Kidney tubule cell (primary cell): ENCODE results near the gene MAPK11.

Experiments used
- DNase-seq: peaks from one replicate; pipeline ENCODE4 v3.0.0-alpha.2; 2018; ENCODE audit warnings: low spot score

The MAPK11 gene

DNA sequence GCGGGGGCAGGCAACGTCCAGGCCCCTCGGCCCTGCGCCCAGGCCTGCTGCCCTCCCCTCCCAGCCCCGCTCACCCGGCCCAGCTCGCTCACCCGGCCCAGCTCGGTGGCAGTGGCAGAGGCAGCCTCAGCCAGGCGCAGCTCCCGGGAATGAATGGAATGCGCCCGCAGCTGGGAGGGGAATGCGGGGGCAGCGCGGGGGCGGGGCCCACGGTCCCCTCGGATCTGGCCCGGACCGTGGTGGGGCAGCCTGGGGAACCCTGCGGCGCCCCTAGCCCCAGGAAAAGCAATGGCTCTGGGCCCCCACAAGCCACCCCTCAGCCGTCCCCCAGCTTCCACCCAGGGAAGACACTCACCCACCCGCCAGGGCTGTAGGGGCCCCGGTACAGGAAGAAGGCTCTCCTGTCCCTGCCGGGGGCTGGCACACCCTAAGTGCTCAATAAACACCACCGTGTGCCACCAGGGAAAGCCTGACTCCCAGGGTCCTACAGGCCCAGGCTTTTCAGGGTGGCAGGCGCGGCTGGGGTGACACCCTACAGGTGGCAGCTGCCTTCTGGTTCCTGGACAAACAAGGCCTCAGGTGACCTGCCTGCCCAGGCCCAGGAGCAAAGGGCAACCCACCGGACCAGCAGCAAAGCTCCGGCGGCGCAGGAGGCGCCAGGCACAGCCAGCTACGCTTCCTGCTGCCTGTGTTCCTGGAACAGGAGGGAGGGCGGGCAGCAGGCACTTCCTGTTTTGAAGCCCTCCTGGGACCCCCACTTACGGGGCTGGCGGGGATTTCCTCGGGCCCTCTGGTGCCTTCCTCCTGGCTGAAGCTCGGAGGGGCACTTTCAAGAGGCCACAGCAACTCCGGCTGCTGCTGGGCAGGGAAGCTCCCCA lies 23.5 kb upstream of the MAPK11 start:
- peak; percentile 86 for DNase-seq

DNA sequence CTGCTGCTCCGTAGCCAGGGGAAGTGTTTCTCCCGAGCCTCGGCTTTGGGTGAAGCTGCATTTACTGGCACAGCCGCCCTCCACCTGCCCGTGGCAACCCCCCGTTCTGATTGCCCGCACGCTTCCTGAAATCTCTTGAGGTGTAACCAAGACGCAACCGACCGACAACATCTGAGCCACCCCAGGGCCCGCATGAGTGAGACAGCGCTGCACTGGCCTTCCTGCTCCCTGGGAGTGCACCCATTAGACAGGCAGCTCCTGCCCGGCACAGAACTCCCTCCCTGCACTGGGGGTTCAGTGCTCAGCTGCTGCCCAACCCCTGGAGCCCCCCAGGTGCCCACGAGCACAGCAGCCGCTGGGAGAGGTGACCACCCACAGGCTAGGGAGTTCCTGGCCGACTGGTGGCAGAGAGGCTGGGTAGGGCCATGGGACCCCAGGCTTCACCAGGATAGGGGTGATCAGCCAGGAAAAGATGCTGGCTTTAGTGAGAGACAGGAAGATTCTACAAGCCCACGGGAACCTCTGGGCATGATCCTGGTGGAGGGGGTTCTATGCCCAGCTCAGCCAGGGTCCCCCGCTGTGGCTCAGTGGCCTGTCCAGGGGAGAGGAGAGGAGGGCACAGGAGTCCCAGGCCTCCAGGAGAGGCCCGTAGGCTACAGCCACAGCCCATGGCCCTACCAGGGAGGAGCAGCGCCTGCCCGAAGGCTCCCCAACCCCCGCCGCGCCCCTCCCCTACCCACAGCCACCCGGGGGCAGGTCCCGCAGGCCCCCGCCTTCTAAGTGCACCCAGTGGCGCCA lies 22.7 kb upstream of the MAPK11 start:
- peak; percentile 86 for DNase-seq

DNA sequence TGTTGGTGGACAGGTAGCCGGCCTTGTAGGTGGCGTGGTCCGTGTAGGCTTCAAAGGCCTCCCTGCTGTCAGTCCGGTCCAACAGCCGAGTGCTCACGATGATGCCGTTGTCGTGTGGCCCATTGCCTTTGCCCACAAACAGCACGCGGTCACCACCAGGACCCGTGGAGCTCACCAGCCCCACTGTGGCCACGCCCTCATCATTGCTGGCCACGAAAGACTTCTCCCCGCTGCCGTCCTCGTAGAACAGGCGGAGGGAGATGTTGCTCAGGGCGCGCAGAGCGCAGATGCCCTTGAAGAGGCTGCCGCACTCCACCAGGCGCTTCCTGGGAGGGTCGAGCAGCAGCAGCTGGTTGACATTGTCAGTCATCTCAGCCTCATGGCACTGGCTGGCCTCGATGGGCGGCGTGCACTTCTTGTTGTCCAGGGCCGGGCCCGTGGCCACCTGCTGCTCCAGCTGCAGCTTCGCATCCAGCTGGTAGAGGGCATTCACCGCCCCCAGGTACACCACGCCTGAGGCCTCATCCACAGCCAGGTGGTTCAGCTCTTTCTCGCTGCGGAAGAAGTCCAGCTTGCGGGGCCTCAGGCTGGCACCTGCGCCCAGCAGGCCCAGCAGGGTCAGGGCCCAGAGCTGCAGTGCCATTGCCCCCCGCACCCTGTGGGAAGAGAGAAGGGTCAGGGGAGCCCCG lies 19.9 kb upstream of the MAPK11 start:
- no peak for DNase-seq

DNA sequence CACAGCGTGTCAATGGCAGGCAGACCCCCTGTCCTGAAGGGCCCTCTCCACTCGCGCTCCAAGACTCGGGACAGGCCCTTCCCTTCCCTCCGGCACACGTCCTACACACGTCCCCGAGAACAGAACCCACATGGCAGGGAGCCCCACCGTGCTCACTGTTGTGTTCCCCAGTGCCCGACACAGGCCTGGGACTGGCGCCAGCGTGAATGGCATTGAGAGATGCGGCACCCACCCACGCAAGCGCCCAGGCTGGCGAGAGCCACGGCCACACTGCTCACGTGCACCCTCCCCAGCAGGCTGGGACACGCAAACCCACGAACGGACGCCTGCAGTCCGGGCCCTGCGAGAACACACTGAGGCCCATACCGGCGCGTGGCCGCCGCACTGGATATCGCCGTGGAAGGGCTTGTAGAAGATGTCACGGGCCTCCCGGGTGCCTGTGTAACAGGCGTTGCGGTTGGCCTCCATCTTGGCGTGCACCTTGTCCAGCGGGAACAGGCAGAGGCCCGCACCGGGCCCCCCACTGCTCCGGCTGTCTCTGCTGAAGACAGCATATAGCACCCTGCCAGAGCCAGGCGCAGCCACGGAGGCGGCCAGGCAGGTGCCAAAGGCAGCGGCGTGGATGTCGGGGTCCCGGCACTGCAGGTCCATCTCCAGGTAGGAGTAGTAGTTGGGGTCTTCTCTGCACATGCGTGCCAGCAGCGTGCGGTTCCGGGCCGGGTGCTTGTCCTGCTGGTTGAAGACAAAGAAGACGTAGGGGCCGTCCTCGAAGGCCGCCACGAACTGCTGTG lies 19.2 kb upstream of the MAPK11 start:
- no peak for DNase-seq

DNA sequence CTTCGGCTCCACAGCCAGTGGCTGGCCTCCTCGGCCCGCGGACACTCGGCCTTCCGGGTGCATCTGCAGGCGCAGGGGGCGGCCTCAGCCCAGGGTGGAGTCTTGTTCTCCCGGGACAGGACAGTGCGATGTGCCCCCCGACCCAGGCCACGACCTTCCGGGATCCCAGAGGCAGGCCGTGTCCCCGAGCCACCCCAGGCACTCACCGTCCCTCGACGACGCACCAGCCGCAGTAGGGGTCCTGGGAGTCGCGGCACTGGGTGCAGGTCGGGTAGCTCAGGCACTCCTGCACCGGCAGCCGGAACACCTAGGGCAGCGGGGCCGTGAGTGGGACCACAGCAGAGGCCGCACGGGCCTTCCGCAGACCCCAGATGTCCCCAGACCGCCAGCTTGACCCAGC lies 17.6 kb upstream of the MAPK11 start:
- no peak for DNase-seq

DNA sequence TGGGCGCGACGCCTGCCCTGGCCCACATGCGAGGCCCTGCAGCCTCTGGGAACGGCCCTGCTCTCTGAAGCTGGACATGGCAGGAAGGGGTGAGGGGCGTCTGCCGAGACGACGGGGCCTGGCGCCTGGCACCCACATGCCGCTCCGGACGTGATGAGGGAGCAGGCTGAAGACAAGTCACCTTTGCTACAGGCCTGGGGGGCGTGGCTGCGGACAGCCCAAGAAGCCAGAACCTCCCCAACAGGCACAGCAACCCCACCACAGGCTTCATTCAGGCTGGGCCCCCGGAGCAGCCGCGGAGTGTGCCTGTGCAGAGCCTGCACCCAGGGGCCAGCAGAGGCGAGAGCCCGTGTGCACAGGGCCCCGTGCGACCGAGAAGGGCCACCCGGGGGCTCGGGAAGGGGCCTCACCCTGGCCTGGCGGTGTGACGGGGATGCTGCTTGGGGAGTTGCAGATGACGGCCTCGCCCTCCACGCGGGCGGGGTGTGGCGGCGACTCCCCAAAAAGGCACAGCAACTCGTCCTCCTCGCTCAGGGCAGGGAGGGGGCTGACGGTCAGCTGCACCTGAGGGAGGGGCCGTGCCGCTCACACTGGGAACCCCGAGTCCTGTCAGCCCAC lies 16.6 kb upstream of the MAPK11 start:
- DNase-seq = no peak

DNA sequence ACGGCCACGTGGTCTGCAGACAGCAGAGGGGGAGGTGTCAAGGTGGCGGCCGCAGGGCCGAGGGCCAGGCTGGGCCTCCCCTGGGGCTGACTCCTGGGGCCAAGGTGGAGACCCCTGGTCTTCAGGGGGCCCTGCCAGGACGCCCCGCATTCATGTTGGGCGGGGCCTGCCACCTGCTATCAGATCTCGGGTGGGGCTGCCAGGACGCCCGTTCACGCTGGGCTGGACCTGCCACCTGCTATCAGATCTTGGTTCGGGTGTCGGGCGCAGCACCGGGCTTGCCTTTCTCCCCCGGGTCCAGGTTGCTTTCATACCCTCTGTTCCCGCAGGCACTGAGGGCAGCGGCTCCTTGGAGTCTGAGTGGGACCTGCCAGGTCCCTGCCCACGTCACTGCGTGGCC lies 16.1 kb upstream of the MAPK11 start:
- no peak for DNase-seq

DNA sequence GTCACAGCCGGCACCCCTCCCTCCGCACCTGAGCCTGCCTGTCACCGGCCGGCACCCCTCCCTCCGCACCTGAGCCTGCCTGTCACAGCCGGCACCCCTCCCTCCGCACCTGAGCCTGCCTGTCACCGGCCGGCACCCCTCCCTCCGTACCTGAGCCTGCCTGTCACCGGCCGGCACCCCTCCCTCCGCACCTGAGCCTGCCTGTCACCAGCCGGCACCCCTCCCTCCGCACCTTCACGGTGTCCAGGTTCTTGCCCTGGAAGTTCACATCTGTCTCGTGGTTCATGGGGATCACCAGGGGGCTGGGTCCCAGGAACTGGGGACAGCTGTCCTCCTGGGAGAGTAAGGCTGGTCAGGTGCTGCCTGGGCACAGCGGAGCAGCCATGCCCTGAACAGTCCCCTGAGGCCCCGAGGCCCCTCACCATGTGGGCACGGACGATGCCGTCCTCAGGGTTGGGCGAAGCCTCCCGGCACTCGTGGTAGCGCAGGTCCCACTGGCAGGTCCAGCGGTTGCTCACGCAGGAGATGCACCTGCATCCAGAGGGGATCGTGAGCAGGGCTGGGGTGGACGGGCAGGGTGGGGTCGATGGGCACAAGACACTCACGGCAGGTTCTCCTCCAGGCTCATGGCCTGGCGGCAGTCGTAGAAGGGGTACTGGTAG lies 15.5 kb upstream of the MAPK11 start:
- no peak for DNase-seq

DNA sequence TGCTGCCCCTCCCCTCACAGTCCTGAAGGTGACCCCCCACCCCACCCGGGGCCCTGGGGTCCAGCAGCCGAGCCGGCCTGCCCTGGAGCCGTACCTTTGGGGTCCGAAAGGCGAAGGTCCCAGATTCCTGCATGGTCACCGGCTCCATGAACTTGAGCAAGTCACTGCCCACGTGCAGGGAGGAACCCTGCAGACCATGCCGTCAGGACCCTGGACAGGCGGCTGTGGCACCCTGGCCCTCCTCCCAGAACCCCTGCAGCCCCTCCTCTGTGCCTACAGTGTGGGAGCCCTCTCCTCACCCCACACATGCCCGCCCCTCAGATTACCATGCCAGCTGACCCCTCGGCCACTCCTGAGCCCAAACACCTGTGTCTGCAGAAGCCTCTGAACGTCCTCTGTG lies 14.3 kb upstream of the MAPK11 start:
- DNase-seq = no peak

DNA sequence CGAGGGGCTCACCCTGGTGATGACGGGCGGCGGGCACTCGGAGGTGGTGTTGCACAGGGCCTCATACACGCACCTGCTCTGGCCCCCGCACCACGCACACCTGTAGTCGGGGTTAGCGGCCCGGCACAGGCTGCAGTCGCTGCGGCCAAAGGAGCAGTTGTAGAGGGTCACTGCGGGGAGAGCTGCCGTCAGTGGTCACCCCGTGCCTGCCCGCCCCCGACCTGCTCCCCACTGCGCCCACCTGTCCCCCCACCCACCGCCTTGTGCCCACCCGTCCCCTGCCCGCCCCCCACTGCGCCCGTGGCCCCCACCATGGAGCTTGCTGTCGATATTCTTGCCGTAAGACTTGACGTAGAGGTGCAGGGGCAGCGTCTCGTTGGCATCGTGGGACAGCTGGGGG lies 13.6 kb upstream of the MAPK11 start:
- no peak for DNase-seq

DNA sequence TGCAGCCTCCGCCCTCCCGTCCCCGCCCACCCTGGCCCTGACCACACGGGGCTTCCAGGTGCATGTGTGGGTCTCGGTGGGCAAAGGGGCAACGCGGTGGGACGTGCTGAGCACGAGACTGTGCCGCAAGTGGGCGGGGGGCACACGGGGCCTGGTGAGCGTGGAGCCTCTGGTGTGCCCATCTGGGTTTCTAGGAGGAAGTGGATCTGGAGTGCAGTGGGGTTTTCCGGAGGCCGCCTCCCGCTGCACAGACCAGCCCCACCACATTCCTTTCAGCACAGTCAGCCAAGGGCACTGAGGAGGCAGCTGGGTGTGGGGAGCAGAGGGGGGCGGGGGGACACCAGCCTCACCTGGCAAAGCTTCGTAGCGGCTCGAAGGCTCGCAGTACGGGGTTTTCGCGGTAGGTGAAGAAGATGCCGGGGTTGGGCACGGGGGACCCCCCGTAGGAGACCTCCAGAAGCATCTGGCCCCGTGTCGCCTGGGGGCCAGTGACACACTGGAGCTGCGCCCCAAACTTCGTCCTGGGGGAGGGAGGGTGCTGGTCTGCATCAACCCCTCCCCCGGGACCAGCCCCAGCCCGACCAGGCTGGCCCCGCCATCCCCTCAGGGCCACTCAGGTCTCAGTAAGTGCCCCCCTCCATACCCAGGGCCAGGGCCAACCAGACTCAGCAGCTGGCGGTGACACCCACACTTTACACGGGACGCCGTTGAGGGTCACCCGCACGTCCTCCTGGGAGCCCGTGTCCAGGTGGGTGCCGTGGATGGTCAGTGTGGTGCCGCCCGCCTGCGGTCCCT lies 12.4 kb upstream of the MAPK11 start:
- peak; percentile 96 for DNase-seq

DNA sequence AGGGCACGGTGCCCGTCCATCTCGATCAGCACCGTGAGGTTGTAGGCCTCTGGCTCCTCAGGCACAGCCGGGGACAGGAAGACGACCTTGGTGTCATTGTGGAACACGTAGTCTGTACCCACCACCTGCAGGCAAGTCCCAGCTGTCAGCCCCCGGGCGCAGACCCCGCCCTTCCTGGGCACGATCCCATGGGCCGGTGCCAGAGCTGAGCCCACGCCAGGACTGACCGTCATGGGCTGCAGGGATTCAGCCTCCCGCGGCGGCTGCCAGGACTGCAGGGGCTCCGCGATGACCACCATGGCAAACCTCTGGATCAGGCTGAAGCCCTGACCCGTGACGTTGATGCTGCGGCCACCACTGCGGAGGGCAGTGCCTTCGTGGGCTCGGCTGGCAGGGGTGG lies 11.8 kb upstream of the MAPK11 start:
- peak; percentile 75 for DNase-seq

DNA sequence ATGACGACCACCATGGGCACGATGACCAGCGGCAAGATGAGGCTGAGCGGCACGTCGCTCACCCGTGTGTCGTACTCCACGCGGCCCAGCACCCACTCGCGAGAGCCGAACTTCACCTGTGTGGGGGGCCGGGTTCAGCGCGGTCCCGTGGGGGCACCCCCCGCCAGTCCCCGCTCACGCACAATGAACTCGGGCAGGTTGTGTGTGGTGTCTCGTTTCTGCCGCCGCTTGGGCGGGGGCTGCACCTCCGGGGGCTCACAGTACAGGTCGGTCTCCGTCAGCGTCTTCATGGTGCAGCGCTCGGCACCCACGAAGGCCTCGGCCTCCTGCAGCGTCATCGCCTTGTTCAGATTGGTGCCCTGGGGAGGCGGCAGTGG lies 11.2 kb upstream of the MAPK11 start:
- no peak for DNase-seq

DNA sequence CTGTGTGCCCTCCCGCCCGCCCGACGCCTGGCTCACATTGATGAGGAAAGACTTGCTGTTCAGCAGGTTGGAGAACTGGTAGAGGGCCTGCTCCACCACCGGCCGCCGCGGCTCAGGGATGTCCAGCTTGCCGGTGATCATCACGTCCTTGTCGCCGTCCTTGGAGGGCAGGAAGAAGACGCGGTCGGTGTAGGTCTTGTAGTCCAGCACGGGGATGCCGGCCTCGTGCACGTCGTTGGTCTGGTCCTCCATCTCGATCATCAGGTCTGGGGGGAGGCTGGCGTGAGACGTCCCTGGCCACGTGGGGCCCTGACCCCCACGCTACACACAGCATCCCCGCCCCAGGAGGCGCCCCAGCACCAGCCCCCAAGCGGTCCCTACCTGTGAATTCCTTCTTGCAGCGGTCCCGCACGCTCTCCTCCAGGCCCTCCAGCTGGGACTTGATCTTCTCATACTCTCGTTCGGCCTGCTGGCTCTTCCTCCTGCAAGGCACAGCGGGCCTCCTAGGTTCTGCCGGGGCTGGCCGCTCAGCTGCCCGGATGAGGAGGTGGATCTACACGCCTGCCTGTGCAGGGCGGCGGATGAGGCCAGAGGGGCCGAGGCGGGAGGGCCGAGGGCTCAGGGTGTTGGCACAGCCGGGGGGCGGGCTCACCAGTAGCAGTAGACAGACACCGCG lies 10.7 kb upstream of the MAPK11 start:
- no peak for DNase-seq

DNA sequence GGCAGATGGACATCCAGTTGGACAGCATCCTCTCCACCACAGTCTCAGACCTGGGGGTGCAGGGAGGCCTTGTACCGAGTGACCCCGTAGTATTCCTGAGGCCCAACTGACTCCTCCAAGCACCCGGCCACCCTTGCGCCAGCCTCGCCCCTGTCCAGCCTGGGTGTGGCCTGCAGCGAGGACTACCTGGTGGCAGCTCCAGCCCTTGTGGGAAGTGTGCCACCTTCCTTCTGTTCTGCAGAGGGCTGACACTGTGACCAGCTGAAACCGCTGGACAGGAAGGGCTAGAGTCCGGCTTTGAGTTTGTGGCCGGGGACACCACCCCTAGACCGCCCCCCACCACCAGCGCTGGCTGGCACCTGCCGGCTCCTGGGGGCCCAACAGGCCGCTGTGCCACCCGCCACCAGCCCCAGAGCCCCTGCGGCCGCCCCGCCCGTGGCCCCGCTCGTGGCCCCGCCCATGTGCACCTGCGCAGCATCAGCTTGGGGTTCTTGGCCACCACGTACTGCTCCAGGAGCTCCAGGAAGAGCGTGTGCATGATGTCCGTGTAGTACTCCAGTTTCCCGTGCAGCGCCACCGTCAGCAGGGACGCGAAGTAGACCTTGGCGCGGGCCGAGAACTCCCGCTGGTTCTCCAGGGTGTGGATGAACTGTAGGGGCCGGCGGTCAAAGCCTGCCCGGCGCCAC lies 10.0 kb upstream of the MAPK11 start:
- DNase-seq = no peak

DNA sequence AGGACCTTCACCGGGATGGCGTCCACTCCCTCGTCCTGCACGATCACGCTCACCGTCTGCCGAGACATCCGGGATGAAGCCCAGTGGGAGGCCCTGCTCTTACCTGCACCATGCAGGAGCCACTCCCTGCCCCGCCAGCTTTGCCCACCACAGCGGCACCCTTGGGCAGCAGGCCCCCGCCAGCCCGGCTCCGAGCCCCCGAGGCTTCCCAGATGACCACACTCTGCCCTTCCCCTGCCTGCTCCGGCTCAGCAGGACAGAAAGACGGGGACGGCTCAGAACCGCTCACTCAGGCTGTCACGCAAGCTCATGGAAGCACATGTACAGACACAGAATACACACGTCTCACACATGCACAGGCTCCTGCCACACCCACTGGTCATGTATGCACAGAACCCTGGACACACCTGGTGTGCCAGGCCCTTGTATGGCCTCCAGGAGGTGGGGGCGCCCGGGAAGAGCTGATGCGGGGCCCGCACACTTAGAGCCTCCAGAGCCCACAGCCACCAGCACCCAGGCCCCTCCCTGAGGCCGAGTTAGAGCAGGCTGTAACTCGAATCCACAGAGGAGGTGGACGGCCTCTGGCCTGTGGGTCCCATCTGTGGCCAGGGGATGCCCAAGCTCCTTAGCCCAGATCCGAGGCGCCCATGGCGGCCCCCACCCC lies 8.9 kb upstream of the MAPK11 start:
- DNase-seq = no peak

DNA sequence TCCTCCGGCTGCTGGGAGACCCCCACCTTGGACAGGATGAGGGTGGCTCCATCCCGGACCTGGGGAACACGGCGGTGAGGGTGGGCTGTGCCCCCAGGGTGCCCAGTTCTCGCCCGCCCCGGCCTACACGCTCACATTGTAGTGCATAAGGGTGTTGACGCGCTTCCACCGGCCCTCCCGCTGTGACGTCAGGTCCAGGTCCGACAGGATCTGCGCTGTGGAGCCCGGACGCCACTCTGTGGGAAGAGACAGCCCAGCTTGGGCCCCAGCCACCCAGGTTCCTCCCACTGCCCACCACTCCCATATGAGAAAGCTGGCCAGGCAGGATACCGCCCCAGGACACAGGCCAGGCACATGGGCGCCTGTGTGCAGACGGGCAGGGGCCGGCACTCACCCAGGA lies 8.3 kb upstream of the MAPK11 start:
- no peak for DNase-seq

DNA sequence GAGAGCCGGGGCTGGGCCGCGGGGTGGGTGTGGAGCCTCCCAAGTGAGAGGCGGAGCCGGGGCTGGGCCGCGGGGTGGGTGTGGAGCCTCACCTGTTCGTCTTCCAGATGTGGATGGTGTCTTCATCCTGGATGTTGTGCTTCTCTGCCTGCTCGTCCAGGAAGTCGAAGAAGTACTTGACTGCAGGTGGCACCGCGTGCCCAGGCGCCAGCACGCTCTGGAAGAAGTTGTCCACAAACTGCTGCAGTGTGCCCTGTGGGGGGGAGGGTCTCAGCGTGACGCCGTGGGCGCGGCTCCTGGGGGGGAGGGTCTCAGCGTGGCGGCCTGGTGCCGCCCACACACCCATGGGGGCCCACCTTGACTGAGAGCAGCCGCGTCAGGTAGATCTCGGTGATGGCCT lies 7.6 kb upstream of the MAPK11 start:
- no peak for DNase-seq
